Measurements from ENCODE around the gene NOVA2.

The NOVA2 gene

GRCh38 chr19:46000491-46001246 is 27.0 kb upstream of the NOVA2 start:
- peak; percentile 57 for DNase-seq (ENCODE audit: low read depth)

- no peak for DNase-seq (ENCODE audit: low read depth)
Observed at GRCh38 chr19:45999653-46000121, 26.0 kb upstream of the NOVA2 start.

GRCh38 chr19:45998834-45999233 is 25.2 kb upstream of the NOVA2 start:
- DNase-seq (ENCODE audit: low read depth), result no peak

- DNase-seq (ENCODE audit: low read depth), result no peak
Observed at GRCh38 chr19:45996933-45997332, 23.3 kb upstream of the NOVA2 start.

GRCh38 chr19:45995715-45996385 is 22.2 kb upstream of the NOVA2 start:
- no peak for DNase-seq (ENCODE audit: low read depth)

GRCh38 chr19:45994998-45995714 is 21.5 kb upstream of the NOVA2 start, which contains the start of gene CCDC61:
CCDC61 (plus strand) TSS chr19:45995467; CDS start chr19:46003019, 7,552 bp downstream.
- DNase-seq (ENCODE audit: low read depth), result peak; percentile 93

GRCh38 chr19:45994456-45994997 is 20.9 kb upstream of the NOVA2 start:
- DNase-seq (ENCODE audit: low read depth), result no peak

- DNase-seq (ENCODE audit: low read depth), result no peak
Observed at GRCh38 chr19:45990113-45990728, 16.6 kb upstream of the NOVA2 start.

GRCh38 chr19:45985321-45985720 is 11.7 kb upstream of the NOVA2 start:
- DNase-seq (ENCODE audit: low read depth), result no peak

- no peak for DNase-seq (ENCODE audit: low read depth)
Observed at GRCh38 chr19:45981350-45981749, 7.7 kb upstream of the NOVA2 start.

GRCh38 chr19:45978156-45978555 is 4.5 kb upstream of the NOVA2 start:
- DNase-seq (ENCODE audit: low read depth), result no peak

- no peak for DNase-seq (ENCODE audit: low read depth)
Observed at GRCh38 chr19:45976178-45976577, 2.5 kb upstream of the NOVA2 start.

GRCh38 chr19:45975306-45976070 is 1.8 kb upstream of the NOVA2 start:
- no peak for DNase-seq (ENCODE audit: low read depth)

GRCh38 chr19:45972947-45973540 is 621 bp downstream of the NOVA2 start:
- no peak for DNase-seq (ENCODE audit: low read depth)

- DNase-seq (ENCODE audit: low read depth), result no peak
Observed at GRCh38 chr19:45972081-45972946, 1.4 kb downstream of the NOVA2 start.

- DNase-seq (ENCODE audit: low read depth), result no peak
Observed at GRCh38 chr19:45971260-45971902, 2.3 kb downstream of the NOVA2 start.

GRCh38 chr19:45969676-45970075 is 4.0 kb downstream of the NOVA2 start:
- DNase-seq (ENCODE audit: low read depth), result no peak

- DNase-seq (ENCODE audit: low read depth), result no peak
Observed at GRCh38 chr19:45968626-45969025, 5.0 kb downstream of the NOVA2 start.

- DNase-seq (ENCODE audit: low read depth), result no peak
Observed at GRCh38 chr19:45967246-45967645, 6.4 kb downstream of the NOVA2 start.

All from stimulated activated CD8-positive, alpha-beta memory T cell treated with anti-CD3 and anti-CD28 coated beads, Interleukin-15, amount 100 ng/mL, for 1 hour (primary cell).